OCI-LY7 (cell line): Measurements from ENCODE around the gene OPN1LW.

Experiments used
- CTCF ChIP-seq: fragments of 200-600 bp; sonication (generic); conservative IDR thresholded peaks from 2 replicates; pipeline ENCODE4 v1.5.1; 2014; ENCODE audit warnings: mild to moderate bottlenecking, antibody characterized with exemption, low read length, moderate library complexity, mixed read lengths
- EZH2phosphoT487 ChIP-seq: fragments of 200-600 bp; sonication (generic); IDR thresholded peaks from 2 replicates; pipeline ENCODE4 v1.6.1; 2018; ENCODE audit warnings: low read depth, borderline replicate concordance, mild to moderate bottlenecking, mixed run types, antibody characterized with exemption, low read length, moderate library complexity, mixed read lengths

- no peak for TF ChIP-seq CTCF
- no peak for TF ChIP-seq EZH2phosphoT487
Observed at GRCh38 chrX:154117566-154117965, 26.5 kb upstream of the OPN1LW start.
